HG03378 (cell line): ENCODE results near the gene YEATS4.

ENCODE experiments used
- ATAC-seq: cut with Tn5 transposase; IDR thresholded peaks from one replicate; pipeline ENCODE4 v1.9.1; 2021; ENCODE audit warnings: mild to moderate bottlenecking, moderate library complexity; ENCODE audit not compliant: unreplicated experiment

YEATS4 gene

GRCh38 chr12:69388371-69388770 lies 28.8 kb downstream of the YEATS4 start:
- no peak for ATAC-seq

- ATAC-seq: no peak
Measured at GRCh38 chr12:69389831-69390230, 30.3 kb downstream of the YEATS4 start.

- ATAC-seq: peak; percentile 75
Measured at GRCh38 chr12:69392179-69392928, 32.8 kb downstream of the YEATS4 start.

- ATAC-seq: no peak
Measured at GRCh38 chr12:69396041-69396440, 36.5 kb downstream of the YEATS4 start.

- ATAC-seq: no peak
Measured at GRCh38 chr12:69396963-69397362, 37.4 kb downstream of the YEATS4 start.

- ATAC-seq: no peak
Measured at GRCh38 chr12:69397978-69398377, 38.4 kb downstream of the YEATS4 start.

GRCh38 chr12:69401940-69402339 lies 42.4 kb downstream of the YEATS4 start:
- no peak for ATAC-seq

- no peak for ATAC-seq
Measured at GRCh38 chr12:69404851-69405565, 45.5 kb downstream of the YEATS4 start.

- ATAC-seq: no peak
Measured at GRCh38 chr12:69405566-69405865, 46.0 kb downstream of the YEATS4 start.

- ATAC-seq: no peak
Measured at GRCh38 chr12:69406217-69406616, 46.7 kb downstream of the YEATS4 start.

- no peak for ATAC-seq
Measured at GRCh38 chr12:69410571-69410970, 51.0 kb downstream of the YEATS4 start.

- ATAC-seq: no peak
Measured at GRCh38 chr12:69412655-69413054, 53.1 kb downstream of the YEATS4 start.

GRCh38 chr12:69415471-69416275 lies 56.1 kb downstream of the YEATS4 start:
- ATAC-seq: no peak

GRCh38 chr12:69417231-69417630 lies 57.7 kb downstream of the YEATS4 start:
- ATAC-seq: no peak

- ATAC-seq: no peak
Measured at GRCh38 chr12:69417741-69418167, 58.2 kb downstream of the YEATS4 start.

- ATAC-seq: no peak
Measured at GRCh38 chr12:69419701-69420100, 60.2 kb downstream of the YEATS4 start.

GRCh38 chr12:69421548-69421947 lies 62.0 kb downstream of the YEATS4 start:
- no peak for ATAC-seq

GRCh38 chr12:69423037-69423905 lies 63.7 kb downstream of the YEATS4 start:
- no peak for ATAC-seq

GRCh38 chr12:69425417-69425816 lies 65.9 kb downstream of the YEATS4 start:
- ATAC-seq: no peak

- no peak for ATAC-seq
Measured at GRCh38 chr12:69428351-69429073, 69.0 kb downstream of the YEATS4 start.
